ENCODE data around the gene TRIM14. TPM values are rescaled to one million over a fixed set of nuclear protein-coding genes. Genes with fewer than 3 reads are reported as not detected.

The TRIM14 gene
- total and polyA plus RNA-seq, 2 of the 13 experiments (the other 11 are each of a cell fraction or from before 2014, with no cell fraction given), result 9.2 to 13.0 TPM

GRCh38 chr9:98056269-98057137 is 62.5 kb downstream of the TRIM14 start, which contains the start of gene NANS (continued):
- TF ChIP-seq IRF9 (CRISPR knock-in tag; IDR thresholded peaks at IDR 0.05; ENCODE audit: borderline replicate concordance), result peak; percentile 91; the same call in 1 of the 2 replicates
- no peak for TF ChIP-seq CERS6 (CRISPR knock-in tag; IDR thresholded peaks at IDR 0.05)
- TF ChIP-seq SOX6 (IDR thresholded peaks at IDR 0.05), result no peak
- peak; percentile 67 for TF ChIP-seq SOX6 (CRISPR knock-in tag; IDR thresholded peaks at IDR 0.05)
- TF ChIP-seq MEF2D (CRISPR knock-in tag; IDR thresholded peaks at IDR 0.05), result no peak; the same call in 1 of the 2 replicates
- TF ChIP-seq MED1 (CRISPR knock-in tag; IDR thresholded peaks at IDR 0.05), result peak; percentile 45; the same call in 1 of the 2 replicates
- no peak; the same call in 1 of the 2 replicates for TF ChIP-seq ZNF460 (CRISPR knock-in tag; IDR thresholded peaks at IDR 0.05; ENCODE audit: borderline replicate concordance)
- no peak for TF ChIP-seq SUZ12 (IDR thresholded peaks at IDR 0.05; ENCODE audit: low read depth, low read length)
- TF ChIP-seq ARID4A (CRISPR knock-in tag; IDR thresholded peaks at IDR 0.05; ENCODE audit: borderline replicate concordance), result peak; percentile 97
- TF ChIP-seq FOXP4 (CRISPR knock-in tag; IDR thresholded peaks at IDR 0.05), result peak; percentile 2
- no peak for TF ChIP-seq FOXA1 (IDR thresholded peaks at IDR 0.05)
- peak; percentile 17; the same call in 1 of the 2 replicates for TF ChIP-seq FOXA1 (CRISPR knock-in tag; IDR thresholded peaks at IDR 0.05)
- 0 out of 2 replicates have a peak, but pooled peaks have one; percentile 32 for TF ChIP-seq ZNF691 (CRISPR knock-in tag; IDR thresholded peaks at IDR 0.05; ENCODE audit: borderline replicate concordance, low read depth)
- TF ChIP-seq MED8 (CRISPR knock-in tag; IDR thresholded peaks at IDR 0.05; ENCODE audit: insufficient replicate concordance), result peak; percentile 76
- no peak for TF ChIP-seq ZNF101 (CRISPR knock-in tag; IDR thresholded peaks at IDR 0.05; ENCODE audit: borderline replicate concordance, low read depth)
- no peak for TF ChIP-seq JUNB (CRISPR knock-in tag; IDR thresholded peaks at IDR 0.05; ENCODE audit: borderline replicate concordance)
- no peak for TF ChIP-seq HMG20B (CRISPR knock-in tag; conservative IDR thresholded peaks at IDR 0.05)
- TF ChIP-seq TEAD2 (CRISPR knock-in tag; IDR thresholded peaks at IDR 0.05), result no peak; the same call in 1 of the 2 replicates
- TF ChIP-seq NFYB (CRISPR knock-in tag; IDR thresholded peaks at IDR 0.05), result peak; percentile 70
- no peak; the same call in 1 of the 2 replicates for TF ChIP-seq ZNF431 (CRISPR knock-in tag; IDR thresholded peaks at IDR 0.05; ENCODE audit: borderline replicate concordance, low read depth)

Data from HepG2 (cell line).